Stimulated activated CD8-positive, alpha-beta memory T cell treated with anti-CD3 and anti-CD28 coated beads, Interleukin-4, amount 100 ng/mL, for 4 hours (primary cell): ENCODE measurements around the gene COL4A2.

Experiments
- DNase-seq, 2 donors: peaks; one replicate each; pipeline ENCODE4 v3.0.0-alpha.2; 2020; ENCODE audit warnings: low read depth in 2 of 2, low spot score in 1 of 2

Gene COL4A2

DNA sequence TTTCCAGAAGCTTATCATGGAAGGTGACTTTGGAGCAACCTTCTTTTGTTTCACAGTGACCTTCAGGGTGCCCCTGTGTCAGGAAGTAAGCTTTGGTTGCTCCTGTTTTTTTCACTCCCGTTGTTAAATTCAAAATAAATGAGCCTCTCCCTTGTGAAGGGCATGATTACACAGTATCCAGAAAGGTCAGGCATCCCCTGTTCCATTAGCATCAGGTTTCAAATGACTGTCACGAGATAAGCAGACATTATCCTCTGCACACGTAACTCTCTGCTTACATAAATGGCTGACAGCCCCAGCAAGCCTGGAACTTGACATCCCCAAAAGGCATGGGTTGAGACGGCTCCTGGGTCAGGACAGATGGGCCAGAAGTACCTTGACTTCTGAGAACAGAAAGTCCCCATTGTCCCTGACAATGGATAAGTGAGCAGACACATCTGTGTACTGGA is 202.4 kb downstream of the COL4A2 start:
- DNase-seq: no peak

- DNase-seq: no peak
Observed at GRCh38 chr13:110509971-110510786, 203.1 kb downstream of the COL4A2 start.

GRCh38 chr13:110511509-110512181 is 204.6 kb downstream of the COL4A2 start:
- DNase-seq: no peak

GRCh38 chr13:110512198-110512740 is 205.2 kb downstream of the COL4A2 start:
- no peak for DNase-seq

DNA sequence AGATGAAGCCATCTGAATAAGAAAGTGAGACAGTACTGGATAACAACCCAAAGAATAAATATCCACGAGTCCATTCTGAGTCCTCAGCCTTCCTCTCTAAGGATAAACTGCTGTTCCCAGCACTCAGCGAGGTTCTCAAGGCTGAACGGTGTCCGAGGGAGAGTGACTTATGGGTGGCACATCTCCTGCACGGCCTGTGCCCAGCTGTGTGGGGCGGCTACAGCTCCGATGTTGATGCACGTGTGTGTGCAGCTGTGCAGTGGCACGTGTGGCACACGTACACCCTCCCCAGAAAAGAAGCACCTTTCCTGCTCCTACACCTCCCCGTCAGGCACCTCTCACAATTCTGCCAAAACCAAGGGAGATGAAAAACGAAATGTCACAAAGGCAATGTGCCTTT is 209.4 kb downstream of the COL4A2 start:
- DNase-seq: no peak

DNA sequence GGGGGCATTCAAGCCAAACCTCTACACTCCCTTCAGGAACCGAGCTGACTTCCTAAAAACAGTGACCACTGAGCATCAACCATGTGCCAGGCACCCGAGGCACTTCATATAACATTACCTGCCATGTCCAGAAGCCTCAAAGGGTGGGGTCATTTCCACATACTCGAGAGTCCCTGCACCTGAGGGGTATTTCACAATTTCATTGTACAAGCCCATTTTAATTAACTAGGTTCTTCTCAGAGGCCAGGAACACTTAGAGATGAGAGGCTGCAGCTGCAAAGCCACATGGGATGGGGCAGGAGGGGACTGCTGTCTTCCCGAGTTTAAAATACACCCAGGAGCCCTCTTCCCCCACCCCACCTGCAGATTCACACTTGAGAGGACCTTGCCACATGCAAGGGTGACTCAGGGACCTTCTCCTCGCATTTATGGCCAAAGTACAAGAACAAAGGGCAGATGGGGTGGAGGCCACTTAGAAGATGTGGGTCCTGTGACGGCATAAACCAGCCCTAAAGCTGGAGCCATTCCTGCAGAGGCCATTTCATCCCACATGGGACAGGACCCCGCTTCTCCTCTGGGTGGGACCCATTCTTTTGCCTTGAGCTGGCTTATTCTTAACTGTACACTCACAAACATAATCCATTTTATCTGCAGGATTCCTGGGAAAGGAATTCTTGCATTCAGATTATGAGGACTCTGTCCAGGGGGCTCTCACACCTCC is 210.6 kb downstream of the COL4A2 start:
- DNase-seq: no peak

- no peak for DNase-seq
Observed at GRCh38 chr13:110518226-110518525, 211.1 kb downstream of the COL4A2 start.

- DNase-seq: no peak
Observed at GRCh38 chr13:110518571-110518970, 211.5 kb downstream of the COL4A2 start.

DNA sequence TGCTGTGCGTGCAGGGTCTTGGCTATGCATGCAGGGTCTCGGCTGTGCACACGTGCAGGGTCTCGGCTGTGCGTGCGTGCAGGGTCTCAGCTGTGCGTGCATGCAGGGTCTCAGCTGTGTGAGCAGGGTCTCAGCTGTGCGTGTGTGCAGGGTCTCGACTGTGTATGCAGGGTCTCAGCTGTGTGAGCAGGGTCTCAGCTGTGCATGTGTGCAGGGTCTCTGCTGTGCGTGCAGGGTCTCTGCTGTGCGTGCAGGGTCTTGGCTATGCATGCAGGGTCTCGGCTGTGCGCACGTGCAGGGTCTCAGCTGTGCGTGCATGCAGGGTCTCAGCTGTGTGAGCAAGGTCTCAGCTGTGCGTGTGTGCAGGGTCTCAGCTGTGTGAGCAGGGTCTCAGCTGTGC is 212.0 kb downstream of the COL4A2 start:
- no peak for DNase-seq

DNA sequence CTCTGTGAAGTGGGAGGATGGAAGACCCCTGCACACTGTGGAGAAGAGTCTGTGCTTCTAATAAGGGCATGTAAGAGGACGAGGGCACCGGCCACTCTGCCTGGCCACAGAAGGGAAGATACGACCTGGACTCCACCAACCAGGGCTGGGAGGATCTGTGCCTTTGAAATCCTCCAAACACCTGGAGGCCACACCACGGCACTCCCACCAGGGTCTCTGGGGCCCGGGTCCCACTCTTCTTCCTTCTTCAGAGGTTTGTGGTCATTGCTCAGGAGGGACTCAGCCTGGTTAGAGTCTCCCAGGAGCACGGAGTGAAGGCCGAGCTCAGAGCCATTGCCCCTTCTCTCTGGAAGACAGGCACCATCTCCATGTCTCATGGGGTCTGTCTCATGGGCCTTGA is 212.4 kb downstream of the COL4A2 start:
- no peak for DNase-seq

- DNase-seq: no peak
Observed at GRCh38 chr13:110520431-110521295, 213.6 kb downstream of the COL4A2 start.

DNA sequence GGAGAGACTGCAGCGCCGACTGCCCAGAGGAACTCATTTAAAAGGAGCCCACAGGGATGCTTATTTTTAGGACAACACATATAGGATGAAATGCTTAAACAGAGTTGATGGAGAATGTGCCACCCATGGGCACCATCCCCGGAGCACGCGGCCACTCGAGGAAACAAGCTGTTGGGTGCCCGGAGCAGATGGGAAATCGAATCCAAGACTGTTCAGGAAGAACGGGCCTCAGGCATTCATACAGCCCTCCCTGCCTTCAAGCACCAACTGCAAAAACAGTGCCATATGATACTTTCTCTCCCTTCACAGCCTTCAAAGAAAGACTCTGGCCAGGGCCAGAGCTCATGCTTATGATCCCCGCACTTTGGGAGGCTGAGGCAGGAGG is 214.2 kb downstream of the COL4A2 start:
- no peak for DNase-seq

DNA sequence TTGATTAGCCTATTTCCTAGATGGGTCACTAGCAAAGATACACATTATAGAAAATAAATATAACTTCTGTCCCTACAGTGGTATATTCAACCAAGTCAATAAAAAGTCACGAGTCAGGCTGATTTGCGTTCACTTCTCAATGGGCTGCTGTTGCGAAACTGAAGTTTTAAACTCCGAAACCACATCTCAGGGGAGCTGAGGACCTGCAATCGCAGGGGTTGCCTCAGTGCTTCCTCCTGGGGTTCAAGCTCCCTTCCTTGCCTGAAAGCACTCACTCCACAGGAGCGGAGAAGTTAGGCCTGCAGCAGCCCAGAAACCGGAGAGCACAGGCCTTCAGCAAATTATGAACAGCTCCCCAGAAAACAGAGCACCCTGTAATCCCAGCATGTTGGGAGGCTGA is 214.9 kb downstream of the COL4A2 start:
- DNase-seq: no peak

- DNase-seq: no peak
Observed at GRCh38 chr13:110522721-110523120, 215.6 kb downstream of the COL4A2 start.

GRCh38 chr13:110523180-110523579 is 216.1 kb downstream of the COL4A2 start:
- DNase-seq: no peak

- no peak for DNase-seq
Observed at GRCh38 chr13:110523838-110524540, 216.9 kb downstream of the COL4A2 start.

- no peak for DNase-seq
Observed at GRCh38 chr13:110524541-110525257, 217.6 kb downstream of the COL4A2 start.

DNA sequence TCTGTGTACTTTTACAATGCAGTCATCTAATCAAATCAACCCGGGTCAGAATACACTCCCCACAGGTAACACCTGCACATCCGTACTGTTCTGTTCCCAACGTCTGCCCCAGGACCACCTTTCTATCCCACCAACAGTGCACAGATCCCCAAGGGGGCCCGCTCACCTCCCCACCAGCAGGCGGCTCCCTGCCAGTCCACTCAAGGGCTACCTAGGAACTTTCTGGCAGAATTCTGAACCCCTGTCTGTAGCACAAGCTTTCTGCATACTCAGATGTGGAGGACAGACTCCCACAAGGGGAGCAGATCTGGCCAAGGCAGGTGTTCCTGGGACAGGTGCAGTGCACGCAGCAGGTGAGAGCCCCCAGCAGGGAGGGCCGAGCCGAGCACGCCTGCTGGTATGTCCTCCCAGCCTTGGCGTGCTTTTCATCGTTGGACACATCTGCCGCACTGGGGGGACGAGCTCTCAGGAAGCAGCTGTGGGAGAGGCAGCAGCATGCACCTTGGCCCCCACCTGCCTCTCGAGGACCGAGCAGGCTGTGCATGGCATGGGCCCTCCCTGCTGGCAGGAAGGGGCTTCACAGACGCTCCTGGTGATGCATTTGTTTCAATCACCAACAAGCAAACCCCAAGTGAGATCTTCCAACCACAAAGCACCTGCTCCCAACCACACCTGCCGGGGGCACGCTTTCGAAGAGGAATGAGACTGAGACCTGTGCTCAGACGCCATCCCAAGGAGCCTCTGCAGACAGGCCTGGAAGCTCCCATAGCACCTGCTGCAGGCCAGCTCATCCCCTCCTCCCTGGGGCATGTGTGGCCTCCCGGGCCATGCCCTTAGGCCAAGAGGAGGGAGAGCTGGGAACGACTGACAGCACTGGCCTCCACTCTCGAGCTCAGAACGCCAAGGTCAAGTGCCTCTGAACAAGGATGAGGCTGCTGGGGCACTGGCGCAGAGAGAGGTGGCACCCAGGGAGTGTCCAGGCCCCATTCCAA is 218.5 kb downstream of the COL4A2 start:
- DNase-seq: no peak
